Breast epithelium (tissue), 3 donors: Measurements from ENCODE around the gene VIPAS39.

Experiments
- POLR2A ChIP-seq: fragments of 450-650 bp; IDR thresholded peaks from one replicate; pipeline ENCODE4 v1.6.1; 2016; ENCODE audit warnings: antibody characterized with exemption, mild to moderate bottlenecking, moderate library complexity
- POLR2AphosphoS5 ChIP-seq, 3 donors: sonication (generic); formaldehyde crosslinking; IDR thresholded peaks; one replicate each; pipeline ENCODE4 v1.6.1; 2017; ENCODE audit warnings: antibody characterized with exemption in 3 of 3
- TF ChIP-seq, protein P1 (sequence below), 3 donors: fragments of 450-650 bp; IDR thresholded peaks; one replicate each; pipeline ENCODE4 v1.5.1; 2016 to 2017; ENCODE audit warnings: antibody characterized with exemption in 3 of 3, mild to moderate bottlenecking in 3 of 3, moderate library complexity in 3 of 3

DNA sequence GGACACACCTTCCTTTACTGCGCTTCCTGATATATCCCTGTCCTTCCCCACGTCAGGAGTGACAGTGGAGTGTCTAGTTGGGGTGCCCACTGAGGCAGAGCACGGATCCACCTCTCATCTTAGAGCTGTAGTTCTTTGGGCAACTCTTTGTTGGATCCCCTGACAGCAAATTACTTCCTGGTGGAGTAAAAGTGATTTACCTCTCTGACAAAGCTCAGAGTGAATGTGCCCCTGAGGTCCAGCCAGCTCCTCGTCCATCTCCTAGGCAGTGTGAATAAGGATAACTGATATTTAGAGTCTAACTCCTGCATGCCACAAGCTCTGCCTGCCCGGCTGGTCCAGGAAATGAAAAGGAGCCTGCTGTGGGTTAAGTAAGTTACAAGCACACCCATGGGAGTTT is 16.5 kb upstream of the VIPAS39 start:
- TF ChIP-seq, protein P1, sequence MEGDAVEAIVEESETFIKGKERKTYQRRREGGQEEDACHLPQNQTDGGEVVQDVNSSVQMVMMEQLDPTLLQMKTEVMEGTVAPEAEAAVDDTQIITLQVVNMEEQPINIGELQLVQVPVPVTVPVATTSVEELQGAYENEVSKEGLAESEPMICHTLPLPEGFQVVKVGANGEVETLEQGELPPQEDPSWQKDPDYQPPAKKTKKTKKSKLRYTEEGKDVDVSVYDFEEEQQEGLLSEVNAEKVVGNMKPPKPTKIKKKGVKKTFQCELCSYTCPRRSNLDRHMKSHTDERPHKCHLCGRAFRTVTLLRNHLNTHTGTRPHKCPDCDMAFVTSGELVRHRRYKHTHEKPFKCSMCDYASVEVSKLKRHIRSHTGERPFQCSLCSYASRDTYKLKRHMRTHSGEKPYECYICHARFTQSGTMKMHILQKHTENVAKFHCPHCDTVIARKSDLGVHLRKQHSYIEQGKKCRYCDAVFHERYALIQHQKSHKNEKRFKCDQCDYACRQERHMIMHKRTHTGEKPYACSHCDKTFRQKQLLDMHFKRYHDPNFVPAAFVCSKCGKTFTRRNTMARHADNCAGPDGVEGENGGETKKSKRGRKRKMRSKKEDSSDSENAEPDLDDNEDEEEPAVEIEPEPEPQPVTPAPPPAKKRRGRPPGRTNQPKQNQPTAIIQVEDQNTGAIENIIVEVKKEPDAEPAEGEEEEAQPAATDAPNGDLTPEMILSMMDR (IDR thresholded peaks at IDR 0.05) = no peak
- no peak for TF ChIP-seq POLR2A
- no peak for TF ChIP-seq POLR2AphosphoS5 (IDR thresholded peaks at IDR 0.05)
